Gastrocnemius medialis (tissue), 4 donors: ENCODE measurements around the gene APOA1. TPM values are rescaled to one million over a fixed set of nuclear protein-coding genes. Genes with fewer than 3 reads are reported as not detected.

Experiments used
- ATAC-seq, 2 donors: fragments of 150-250 bp; one replicate each; pipeline ENCODE4 v1.9.1; 2016
- DNase-seq, 2 donors: peaks; one replicate each; pipeline ENCODE4 v3.0.0-alpha.2; 2019
- H3K27ac ChIP-seq, 4 donors: fragments of 200-600 bp; sonication (generic); 1 replicate in 1 of 4; 2 replicates in 3 of 4; pipeline ENCODE4 v1.5.1; 2016 to 2018; ENCODE audit warnings: mild to moderate bottlenecking in 2 of 4, moderate library complexity in 1 of 4
- H3K27me3 ChIP-seq, 3 donors: fragments of 200-600 bp; sonication (generic) in 2 of 3; 1 replicate in 1 of 3; 2 replicates in 2 of 3; pipeline versions ENCODE4 v1.5.1 to v1.6.0; 2016 to 2019; ENCODE audit warnings: mild to moderate bottlenecking in 1 of 3, moderate library complexity in 1 of 3
- H3K36me3 ChIP-seq, 2 donors: fragments of 200-600 bp; sonication (generic) in 1 of 2; one replicate each; pipeline ENCODE4 v1.5.1; 2017 to 2018
- H3K4me1 ChIP-seq, 2 donors: fragments of 200-600 bp; sonication (generic) in 1 of 2; one replicate each; pipeline ENCODE4 v1.5.1; 2016 to 2017; ENCODE audit warnings: mild to moderate bottlenecking in 2 of 2
- H3K4me3 ChIP-seq, 4 donors: fragments of 200-600 bp; sonication (generic) in 3 of 4; 1 replicate in 1 of 4; 2 replicates in 3 of 4; pipeline ENCODE4 v1.5.1; 2016 to 2019; ENCODE audit warnings: mild to moderate bottlenecking in 2 of 4
- H3K9me3 ChIP-seq, 3 donors: fragments of 200-600 bp; sonication (generic) in 2 of 3; 1 replicate in 1 of 3; 2 replicates in 2 of 3; pipeline ENCODE4 v1.5.1; 2016 to 2019
- CTCF ChIP-seq, 5 experiments: fragments of 450-650 bp in 3 of 5; fragments of 200-600 bp in 2 of 5; sonication (generic) in 2 of 5; IDR thresholded peaks in 4 of 5; conservative IDR thresholded peaks in 1 of 5; 1 replicate in 4 of 5; 2 replicates in 1 of 5; pipeline ENCODE4 v1.5.1; 2016 to 2019; ENCODE audit warnings: antibody characterized with exemption in 5 of 5, mild to moderate bottlenecking in 3 of 5, moderate library complexity in 3 of 5
- POLR2A ChIP-seq, 2 donors: fragments of 450-650 bp; IDR thresholded peaks; one replicate each; pipeline ENCODE4 v1.6.1; 2017; ENCODE audit warnings: antibody characterized with exemption in 2 of 2, mild to moderate bottlenecking in 2 of 2, moderate library complexity in 2 of 2
- in situ Hi-C, 4 donors: fragments of 200-750 bp; cut with MboI; loops; one replicate each; pipeline versions ENCODE4 v1.15.0 to v1.8.0; 2017; ENCODE audit warnings: low sequenced_read_pairs in 4 of 4
- intact Hi-C: fragments of 100-400 bp; cut with DNase I; formaldehyde crosslinking; loops from one replicate; pipeline ENCODE4 v1.15.1; 2023; ENCODE audit warnings: low total_unique reads
- total RNA-seq, 4 donors: library from RNA; depleted of rRNA; stranded (reverse); fragments of >200 nt; gene quantifications; one replicate each; pipeline versions ENCODE4 v1.1.0 to v1.2.3, GENCODE V29; 2016

Gene APOA1
- total RNA-seq, 4 donors from 2014 or later: 0.56 to 35.8 (median 18.2) TPM; not detected in 1

GRCh38 chr11:116868066-116868465, 30.6 kb upstream of the APOA1 start:
- no peak for TF ChIP-seq POLR2A (IDR thresholded peaks at IDR 0.05)
- no peak for TF ChIP-seq CTCF (IDR thresholded peaks at IDR 0.05 in 4 of 5, conservative IDR thresholded peaks at IDR 0.05 in 1 of 5)
- intact Hi-C loops: no loop called here
- peak overlapping the region; percentile 4 to 72 (median 33) for H3K27ac ChIP-seq
- in situ Hi-C loops: no loop called here
- peak; percentile 38 to 77 for ATAC-seq
- H3K36me3 ChIP-seq: peaks cover 0 to 56% of the 10 kb centered on the region in 2 donors
- DNase-seq: no peak
- H3K27me3 ChIP-seq: no peaks in the 10 kb centered on the region
- peaks cover 30 to 42% of the 10 kb centered on the region in 2 donors for H3K4me1 ChIP-seq
- H3K4me3 ChIP-seq: no peak overlapping the region
- no peaks in the 10 kb centered on the region for H3K9me3 ChIP-seq

GRCh38 chr11:116867619-116868018, 30.2 kb upstream of the APOA1 start:
- no peak overlapping the region for H3K4me3 ChIP-seq
- H3K27ac ChIP-seq: peak overlapping the region; percentile 4 to 72 (median 33)
- ATAC-seq (peak; percentile 65 to 76), DNase-seq (peak in 1 of 2 donors; percentile 40)
- H3K9me3 ChIP-seq: no peaks in the 10 kb centered on the region
- TF ChIP-seq POLR2A (IDR thresholded peaks at IDR 0.05) (no peak), CTCF (IDR thresholded peaks at IDR 0.05 in 4 of 5, conservative IDR thresholded peaks at IDR 0.05 in 1 of 5) (no peak)
- peaks cover 0 to 53% of the 10 kb centered on the region in 2 donors for H3K36me3 ChIP-seq
- H3K4me1 ChIP-seq: peaks cover 30 to 42% of the 10 kb centered on the region in 2 donors
- intact Hi-C loops (no loop called here), in situ Hi-C loops (no loop called here)
- no peaks in the 10 kb centered on the region for H3K27me3 ChIP-seq

- no peak for DNase-seq
- intact Hi-C loops: no loop called here
- in situ Hi-C loops: no loop called here
- no peaks in the 10 kb centered on the region for H3K27me3 ChIP-seq
- H3K4me1 ChIP-seq: peaks cover 30 to 42% of the 10 kb centered on the region in 2 donors
- H3K9me3 ChIP-seq: no peaks in the 10 kb centered on the region
- H3K36me3 ChIP-seq: peaks cover 0 to 53% of the 10 kb centered on the region in 2 donors
- TF ChIP-seq POLR2A (IDR thresholded peaks at IDR 0.05) (no peak), CTCF (IDR thresholded peaks at IDR 0.05 in 4 of 5, conservative IDR thresholded peaks at IDR 0.05 in 1 of 5) (no peak)
- no peak overlapping the region for H3K4me3 ChIP-seq
- ATAC-seq: no peak
- no peak overlapping the region for H3K27ac ChIP-seq
Measured at GRCh38 chr11:116866804-116867455, 29.5 kb upstream of the APOA1 start.

GRCh38 chr11:116865696-116866095, 28.3 kb upstream of the APOA1 start:
- ATAC-seq: no peak
- H3K27ac ChIP-seq: no peak overlapping the region

More at GRCh38 chr11:116865696-116866095, 28.3 kb upstream of the APOA1 start:
- intact Hi-C loops: no loop called here
- Histone ChIP-seq H3K4me1 (peaks cover 30 to 42% of the 10 kb centered on the region in 2 donors), H3K4me3 (no peak overlapping the region), H3K9me3 (no peaks in the 10 kb centered on the region), H3K36me3 (peaks cover 0 to 54% of the 10 kb centered on the region in 2 donors), H3K27me3 (no peaks in the 10 kb centered on the region)
- no peak for DNase-seq
- in situ Hi-C loops: no loop called here
- TF ChIP-seq POLR2A (IDR thresholded peaks at IDR 0.05) (no peak), CTCF (IDR thresholded peaks at IDR 0.05 in 4 of 5, conservative IDR thresholded peaks at IDR 0.05 in 1 of 5) (no peak)
